Body of pancreas (tissue), 4 donors: ENCODE measurements around the gene PRSS53. TPM values are rescaled to one million over a fixed set of nuclear protein-coding genes. Genes with fewer than 3 reads are reported as not detected.

Experiments
- ATAC-seq: fragments of 150-250 bp; one replicate; pipeline ENCODE4 v1.9.1; 2016
- DNase-seq, 4 donors: peaks; one replicate each; pipeline ENCODE4 v3.0.0-alpha.2; 2019
- H3K27ac ChIP-seq, 4 donors: fragments of 200-600 bp; sonication (generic); 1 replicate in 3 of 4; 2 replicates in 1 of 4; pipeline versions ENCODE4 v1.5.1 to v1.6.1; 2016 to 2019; ENCODE audit warnings: mild to moderate bottlenecking in 1 of 4, mixed read lengths in 1 of 4, moderate library complexity in 1 of 4
- H3K27me3 ChIP-seq, 2 donors: fragments of 200-600 bp; sonication (generic); one replicate each; pipeline ENCODE4 v1.6.0; 2016; ENCODE audit warnings: mild to moderate bottlenecking in 1 of 2
- H3K36me3 ChIP-seq, 2 donors: fragments of 200-600 bp; sonication (generic); replicated peaks in 1 of 2; 2 replicates each; pipeline ENCODE4 v1.5.1; 2016; ENCODE audit warnings: low read depth in 2 of 2; ENCODE audit not compliant: insufficient read depth in 1 of 2
- H3K4me1 ChIP-seq: fragments of 200-600 bp; sonication (generic); one replicate; pipeline ENCODE4 v1.6.0; 2016
- H3K4me3 ChIP-seq, 2 donors: fragments of 200-600 bp; sonication (generic); 1 replicate in 1 of 2; 2 replicates in 1 of 2; pipeline ENCODE4 v1.5.1; 2016 to 2019
- H3K9me3 ChIP-seq, 3 donors: fragments of 200-600 bp; sonication (generic); 1 replicate in 2 of 3; 2 replicates in 1 of 3; pipeline ENCODE4 v1.5.1; 2016
- CTCF ChIP-seq, 7 experiments: fragments of 450-650 bp in 4 of 7; fragments of 200-600 bp in 3 of 7; sonication (generic) in 3 of 7; IDR thresholded peaks; one replicate each; pipeline ENCODE4 v1.5.1; 2016 to 2019; ENCODE audit warnings: antibody characterized with exemption in 7 of 7
- POLR2A ChIP-seq, 3 donors: fragments of 450-650 bp; IDR thresholded peaks; one replicate each; pipeline ENCODE4 v1.6.1; 2016; ENCODE audit warnings: antibody characterized with exemption in 3 of 3, mild to moderate bottlenecking in 2 of 3
- WGBS, 2 donors: methylation state at CpG; one replicate each; pipeline ENCODE4 v1.1.5; 2017; 5-methylcytosine and 5-hydroxymethylcytosine counted together
- intact Hi-C: fragments of 100-400 bp; cut with DNase I; formaldehyde crosslinking; loops from one replicate; pipeline ENCODE4 v1.15.1; 2023
- total RNA-seq, 2 donors: library from RNA; depleted of rRNA; stranded (reverse); fragments of >200 nt; gene quantifications; one replicate each; pipeline ENCODE4 v1.1.0, GENCODE V29; 2016

The PRSS53 gene
- total RNA-seq, 2 donors from 2014 or later = 3.0 to 6.0 TPM

DNA sequence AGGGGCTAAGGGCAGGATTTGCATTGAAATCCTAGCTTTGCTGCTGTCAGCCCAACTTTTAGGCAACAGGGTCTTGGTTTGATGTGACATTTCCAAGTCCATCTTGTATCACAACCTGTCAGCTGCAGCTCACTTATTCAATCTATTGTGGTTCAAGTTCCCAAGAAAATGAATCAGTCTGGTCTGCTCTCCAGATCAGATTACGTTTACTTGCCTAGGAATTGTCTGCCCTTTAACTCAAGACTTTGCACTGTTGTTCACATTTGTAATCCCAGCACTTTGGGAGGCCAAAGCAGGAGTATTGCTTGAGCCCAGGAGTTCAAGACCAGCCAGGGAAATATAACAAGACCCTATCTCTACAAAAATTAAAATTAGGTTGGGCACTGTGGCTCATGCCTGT lies 45.4 kb downstream of the PRSS53 start:
- no peak overlapping the region for H3K4me3 ChIP-seq
- H3K36me3 ChIP-seq = peaks cover 6 to 12% of the 10 kb centered on the region in 2 donors
- ATAC-seq = no peak
- WGBS, 2 donors = 84 to 90% methylated on average over 1 of the region's 1 CpG
- no peaks in the 10 kb centered on the region for H3K9me3 ChIP-seq
- intact Hi-C loops = no loop called here
- H3K27ac ChIP-seq = no peak overlapping the region
- H3K27me3 ChIP-seq = no peaks in the 10 kb centered on the region
- DNase-seq = no peak
- peaks cover 9% of the 10 kb centered on the region for H3K4me1 ChIP-seq
- no peak for TF ChIP-seq POLR2A (IDR thresholded peaks at IDR 0.05)
- TF ChIP-seq CTCF (IDR thresholded peaks at IDR 0.05) = no peak

DNA sequence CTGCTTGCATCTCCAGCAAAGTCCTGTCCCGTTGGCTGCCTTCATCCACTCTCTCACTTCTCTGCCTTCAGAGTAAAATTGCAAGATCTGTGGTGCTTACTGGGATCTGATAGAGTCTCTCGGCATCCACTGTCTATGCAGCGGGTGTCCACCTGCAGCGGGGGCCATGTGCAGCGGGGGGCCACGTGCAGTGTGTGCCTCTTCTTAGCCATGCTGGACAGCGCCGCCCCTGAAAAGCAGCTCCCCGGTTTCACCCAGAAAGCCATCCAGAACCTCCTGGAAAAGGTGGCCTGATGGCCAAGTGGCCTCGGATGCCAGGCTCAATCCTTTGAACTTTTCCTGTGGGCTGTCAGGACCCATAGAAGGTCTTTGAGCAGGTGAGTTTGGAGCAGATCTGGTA lies 45.9 kb downstream of the PRSS53 start:
- TF ChIP-seq CTCF (IDR thresholded peaks at IDR 0.05) (no peak), POLR2A (IDR thresholded peaks at IDR 0.05) (no peak)
- ATAC-seq (no peak), DNase-seq (no peak)
- H3K27ac ChIP-seq = no peak overlapping the region
- no peaks in the 10 kb centered on the region for H3K27me3 ChIP-seq
- no peak overlapping the region for H3K4me3 ChIP-seq
- H3K9me3 ChIP-seq = no peaks in the 10 kb centered on the region
- H3K36me3 ChIP-seq = peaks cover 6 to 15% of the 10 kb centered on the region in 2 donors
- 77% methylated on average over 9 of the region's 10 CpGs; no CpG with 5 or more reads in 1 of the 2 donors for WGBS, 2 donors
- H3K4me1 ChIP-seq = peaks cover 9% of the 10 kb centered on the region
- intact Hi-C loops = no loop called here

GRCh38 chr16:31038993-31039392 lies 49.8 kb downstream of the PRSS53 start:
- Histone ChIP-seq H3K36me3 (peaks cover 6 to 17% of the 10 kb centered on the region in 2 donors), H3K4me3 (no peak overlapping the region), H3K9me3 (no peaks in the 10 kb centered on the region), H3K27me3 (no peaks in the 10 kb centered on the region), H3K4me1 (peaks cover 18% of the 10 kb centered on the region), H3K27ac (no peak overlapping the region)
- intact Hi-C loops = no loop called here
- TF ChIP-seq POLR2A (IDR thresholded peaks at IDR 0.05) (no peak), CTCF (IDR thresholded peaks at IDR 0.05) (no peak)
- WGBS, 2 donors = 100% methylated on average over 2 of the region's 2 CpGs; no CpG with 5 or more reads in 1 of the 2 donors
- DNase-seq (no peak), ATAC-seq (no peak)

DNA sequence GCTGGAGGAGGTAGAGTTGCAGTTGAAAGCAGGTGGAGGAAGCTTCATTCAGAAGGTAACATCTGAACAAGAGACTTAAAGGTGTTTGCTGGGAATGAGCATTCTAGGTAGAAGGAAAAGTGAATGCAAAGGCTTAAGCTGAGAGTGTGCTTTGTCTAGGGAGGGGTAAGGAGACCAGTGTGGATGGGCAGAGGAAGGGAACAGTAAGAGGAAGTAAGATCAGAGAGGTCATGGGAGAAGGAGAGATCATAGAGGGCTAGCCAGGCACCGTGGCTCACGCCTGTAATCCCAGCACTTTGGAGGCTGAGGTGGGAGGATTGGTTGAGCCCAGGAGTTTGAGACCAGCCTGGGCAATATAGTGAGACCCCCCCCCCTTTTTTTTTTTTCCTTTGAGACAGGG lies 52.1 kb downstream of the PRSS53 start:
- Histone ChIP-seq H3K27ac (no peak overlapping the region), H3K4me1 (peaks cover 15% of the 10 kb centered on the region), H3K9me3 (no peaks in the 10 kb centered on the region), H3K4me3 (no peak overlapping the region), H3K27me3 (no peaks in the 10 kb centered on the region), H3K36me3 (peaks cover 6 to 17% of the 10 kb centered on the region in 2 donors)
- ATAC-seq = no peak
- intact Hi-C loops = no loop called here
- DNase-seq = peak in 1 of 4 donors; percentile 21
- 71 to 79% methylated on average over 2 of the region's 2 CpGs for WGBS, 2 donors
- TF ChIP-seq CTCF (IDR thresholded peaks at IDR 0.05) = no peak
- TF ChIP-seq POLR2A (IDR thresholded peaks at IDR 0.05) = no peak

- H3K4me1 ChIP-seq = peaks cover 15% of the 10 kb centered on the region
- ATAC-seq (peak; percentile 73), DNase-seq (peak; percentile 94 to 96 (median 95))
- intact Hi-C loops = no loop called here
- no peaks in the 10 kb centered on the region for H3K27me3 ChIP-seq
- TF ChIP-seq CTCF (IDR thresholded peaks at IDR 0.05) (no peak), POLR2A (IDR thresholded peaks at IDR 0.05) (peak in 2 of 3 donors; percentile 46 to 57)
- H3K9me3 ChIP-seq = no peaks in the 10 kb centered on the region
- 0% methylated on average over 19 to 47 of the region's 47 CpGs for WGBS, 2 donors
- peak overlapping the region; percentile 76 to 94 (median 90) for H3K27ac ChIP-seq
- peak overlapping the region; percentile 54 to 84 for H3K4me3 ChIP-seq
- H3K36me3 ChIP-seq = peaks cover 0 to 8% of the 10 kb centered on the region in 2 donors
These were observed 54.8 kb downstream of the PRSS53 start for GRCh38 chr16:31033709-31034492.
